H1 (cell line): Measurements from ENCODE around the gene MYH11. TPM values are rescaled to one million over a fixed set of nuclear protein-coding genes. Genes with fewer than 3 reads are reported as not detected.

ENCODE experiments used
- CTCF ChIA-PET: fragments of 300-600 bp; sonication (Branson Sonifier 250); formaldehyde crosslinking; loops from one replicate; lab custom pipeline; 2021; ENCODE audit not compliant: partially characterized antibody; lab: Charles Lee
- POLR2A ChIA-PET: fragments of 300-600 bp; sonication (Branson Sonifier 250); formaldehyde crosslinking; loops from one replicate; lab custom pipeline; 2021; ENCODE audit warnings: inconsistent platforms; ENCODE audit not compliant: partially characterized antibody; lab: Charles Lee
- DNase-seq, 2 experiments: peaks; one replicate each; pipeline versions ENCODE4 v3.0.0 to v3.0.0-alpha.2; 2010 to 2022; ENCODE audit warnings: low spot score in 2 of 2, low read depth in 1 of 2, mixed read lengths in 1 of 2
- FAIRE-seq: peaks from 2 replicates; lab custom pipeline; 2011; peaks lifted over from hg19 to GRCh38; lab: Jason Lieb, UNC
- H2AFZ ChIP-seq: 2 replicates; pipeline ENCODE4 v1.8.1; 2012; ENCODE audit warnings: low read length, inconsistent platforms
- H2AK5ac ChIP-seq: 2 replicates; pipeline ENCODE4 v1.6.1; 2013; ENCODE audit warnings: low read depth, low read length
- H2BK120ac ChIP-seq: replicated peaks from 2 replicates; pipeline ENCODE3; 2013; ENCODE audit warnings: low read depth, low read length, inconsistent platforms
- H2BK12ac ChIP-seq: 2 replicates; pipeline ENCODE4 v1.6.1; 2013; ENCODE audit warnings: low read depth, low read length
- H2BK15ac ChIP-seq: 2 replicates; pipeline ENCODE4 v1.6.1; 2013; ENCODE audit warnings: low read length
- H2BK20ac ChIP-seq: 2 replicates; pipeline ENCODE4 v1.6.1; 2013; ENCODE audit warnings: low read length
- H2BK5ac ChIP-seq: 2 replicates; pipeline ENCODE4 v1.6.1; 2013; ENCODE audit warnings: low read depth, low read length
- H3K14ac ChIP-seq: 2 replicates; pipeline ENCODE4 v1.6.1; 2013; ENCODE audit warnings: inconsistent platforms; ENCODE audit not compliant: insufficient read length
- H3K18ac ChIP-seq: 2 replicates; pipeline ENCODE4 v1.6.1; 2013; ENCODE audit warnings: low read length; ENCODE audit errors: extremely low read depth
- H3K23ac ChIP-seq: 2 replicates; pipeline ENCODE4 v1.6.1; 2013; ENCODE audit warnings: inconsistent platforms; ENCODE audit not compliant: insufficient read length
- H3K23me2 ChIP-seq: 2 replicates; pipeline ENCODE4 v1.6.1; 2013; ENCODE audit warnings: low read depth, low read length
- H3K27ac ChIP-seq: 2 replicates; pipeline ENCODE4 v1.6.1; 2011; ENCODE audit warnings: low read depth, low read length, inconsistent platforms
- H3K27me3 ChIP-seq, 4 experiments: replicated peaks in 1 of 4; 1 replicate in 1 of 4; 2 replicates in 3 of 4; pipeline versions ENCODE4 v1.6.1 to v1.8.1; 2011 to 2013; ENCODE audit warnings: low read length in 3 of 4, mild to moderate bottlenecking in 3 of 4, inconsistent platforms in 2 of 4, mixed read lengths in 2 of 4, moderate library complexity in 1 of 4; ENCODE audit not compliant: control insufficient read depth in 3 of 4, insufficient read depth in 3 of 4; ENCODE audit errors: extremely low read depth in 1 of 4
- H3K36me3 ChIP-seq, 4 experiments: 2 replicates each; pipeline versions ENCODE4 v1.6.1 to v1.8.1; 2011 to 2013; ENCODE audit warnings: mild to moderate bottlenecking in 4 of 4, low read length in 3 of 4, moderate library complexity in 2 of 4, control low read depth in 1 of 4, inconsistent platforms in 1 of 4; ENCODE audit not compliant: insufficient read depth in 4 of 4, control insufficient read depth in 2 of 4
- H3K4ac ChIP-seq: replicated peaks from 2 replicates; pipeline ENCODE3; 2013; ENCODE audit warnings: low read length, low read depth, mixed read lengths, inconsistent platforms; ENCODE audit not compliant: insufficient read length
- H3K4me1 ChIP-seq, 4 experiments: replicated peaks in 1 of 4; 1 replicate in 1 of 4; 2 replicates in 3 of 4; pipeline versions ENCODE4 v1.6.1 to v1.8.1; 2011 to 2013; ENCODE audit warnings: low read length in 3 of 4, inconsistent platforms in 2 of 4, mixed read lengths in 1 of 4; ENCODE audit not compliant: insufficient read depth in 4 of 4, control insufficient read depth in 3 of 4
- H3K4me2 ChIP-seq, 2 experiments: 2 replicates each; pipeline versions ENCODE4 v1.6.1 to v1.8.1; 2011 to 2013; ENCODE audit warnings: low read depth in 2 of 2, low read length in 2 of 2, control low read depth in 1 of 2, inconsistent platforms in 1 of 2, mild to moderate bottlenecking in 1 of 2; ENCODE audit not compliant: insufficient read depth in 1 of 2
- H3K4me3 ChIP-seq, 4 experiments: fragments of 200-600, 300-600 bp in 1 of 4; sonication (generic), shearing (Covaris generic), sonication (Bioruptor Twin) in 1 of 4; 2 replicates each; pipeline versions ENCODE4 v1.5.1 to v1.8.1; 2011 to 2016; ENCODE audit warnings: low read length in 4 of 4, low read depth in 3 of 4, control low read depth in 2 of 4, inconsistent platforms in 2 of 4, mild to moderate bottlenecking in 2 of 4, mixed read lengths in 1 of 4, moderate library complexity in 1 of 4; ENCODE audit not compliant: insufficient read depth in 2 of 4; ENCODE audit errors: extremely low read depth in 1 of 4
- H3K56ac ChIP-seq: replicated peaks from 2 replicates; pipeline ENCODE3; 2013; ENCODE audit warnings: low read depth, mild to moderate bottlenecking, mixed read lengths, low read length, inconsistent platforms; ENCODE audit not compliant: insufficient read length
- H3K79me1 ChIP-seq: 2 replicates; pipeline ENCODE4 v1.6.1; 2013; ENCODE audit warnings: low read depth, low read length, control low read depth
- H3K79me2 ChIP-seq, 2 experiments: 2 replicates each; pipeline versions ENCODE4 v1.6.1 to v1.8.1; 2012 to 2013; ENCODE audit warnings: low read length in 2 of 2, mild to moderate bottlenecking in 2 of 2, inconsistent platforms in 1 of 2; ENCODE audit not compliant: insufficient read depth in 2 of 2, control insufficient read depth in 1 of 2
- H3K9ac ChIP-seq, 4 experiments: replicated peaks in 1 of 4; 1 replicate in 1 of 4; 2 replicates in 3 of 4; pipeline versions ENCODE4 v1.6.1 to v1.8.1; 2011 to 2013; ENCODE audit warnings: low read depth in 3 of 4, low read length in 3 of 4, control low read depth in 2 of 4, mild to moderate bottlenecking in 2 of 4, moderate library complexity in 2 of 4, inconsistent platforms in 1 of 4; ENCODE audit errors: extremely low read depth in 1 of 4
- H3K9me3 ChIP-seq, 2 experiments: 2 replicates each; pipeline versions ENCODE4 v1.6.1 to v1.8.1; 2012 to 2013; ENCODE audit warnings: mild to moderate bottlenecking in 2 of 2, moderate library complexity in 2 of 2, control low read depth in 1 of 2, inconsistent platforms in 1 of 2, low read depth in 1 of 2, low read length in 1 of 2, mixed read lengths in 1 of 2; ENCODE audit not compliant: insufficient read depth in 2 of 2
- H4K20me1 ChIP-seq, 2 experiments: replicated peaks in 1 of 2; 2 replicates each; pipeline versions ENCODE3 to v1.8.1; 2011 to 2013; ENCODE audit warnings: inconsistent platforms in 2 of 2, low read length in 2 of 2, mild to moderate bottlenecking in 1 of 2; ENCODE audit not compliant: insufficient read depth in 2 of 2, control insufficient read depth in 1 of 2
- H4K5ac ChIP-seq: 2 replicates; pipeline ENCODE4 v1.6.1; 2013; ENCODE audit warnings: low read length, low read depth, mixed read lengths, inconsistent platforms; ENCODE audit not compliant: insufficient read length
- H4K8ac ChIP-seq: 2 replicates; pipeline ENCODE4 v1.8.0; 2013; ENCODE audit warnings: mild to moderate bottlenecking, moderate library complexity, low read length, inconsistent platforms; ENCODE audit not compliant: insufficient read depth; ENCODE audit errors: extremely low read depth
- H4K91ac ChIP-seq: replicated peaks from 2 replicates; pipeline ENCODE3; 2013; ENCODE audit warnings: low read length, mixed read lengths, inconsistent platforms; ENCODE audit not compliant: insufficient read length
- CTCF ChIP-seq, 3 experiments: IDR thresholded peaks; 1 replicate in 2 of 3; 2 replicates in 1 of 3; pipeline versions ENCODE4 v1.5.1 to v1.6.1; 2011; ENCODE audit warnings: low read length in 3 of 3, mild to moderate bottlenecking in 3 of 3, inconsistent platforms in 2 of 3, low read depth in 1 of 3, moderate library complexity in 1 of 3; ENCODE audit not compliant: insufficient read depth in 1 of 3; ENCODE audit errors: control extremely low read depth in 1 of 3
- FOSL1 ChIP-seq: IDR thresholded peaks from 2 replicates; pipeline ENCODE4 v1.6.1; 2011; ENCODE audit warnings: mild to moderate bottlenecking, low read depth, low read length, moderate library complexity; ENCODE audit not compliant: insufficient read depth
- KDM4A ChIP-seq: IDR thresholded peaks from one replicate; pipeline ENCODE4 v1.7.1; 2012; ENCODE audit warnings: low read depth, mild to moderate bottlenecking, moderate library complexity, low read length, inconsistent platforms; ENCODE audit not compliant: severe bottlenecking
- RAD21 ChIP-seq, 2 experiments: IDR thresholded peaks in 1 of 2; conservative IDR thresholded peaks in 1 of 2; 2 replicates each; pipeline ENCODE4 v1.6.1; 2011; ENCODE audit warnings: low read depth in 2 of 2, low read length in 2 of 2, improper control_type of control experiment in 1 of 2, inconsistent platforms in 1 of 2, mild to moderate bottlenecking in 1 of 2, moderate library complexity in 1 of 2
- SRF ChIP-seq: IDR thresholded peaks from 2 replicates; pipeline ENCODE4 v1.6.1; 2011; ENCODE audit warnings: mild to moderate bottlenecking, low read depth, low read length, moderate library complexity
- SUZ12 ChIP-seq: fragments of 200-600 bp; sonication (generic); IDR thresholded peaks from 2 replicates; pipeline ENCODE4 v1.6.1; 2012; ENCODE audit warnings: mild to moderate bottlenecking, inconsistent platforms, low read length, moderate library complexity, mixed read lengths
- WGBS, 2 experiments: shearing (Covaris generic) in 1 of 2; methylation state at CpG; one replicate each; pipeline versions ENCODE4 v1.1.6 to v1.1.7; 2013 to 2015; ENCODE audit warnings: low lambda C conversion rate in 2 of 2, mixed read lengths in 2 of 2, inconsistent platforms in 1 of 2, low coverage in 1 of 2, missing lambda C conversion rate in 1 of 2; ENCODE audit not compliant: insufficient replicate concordance in 2 of 2, insufficient coverage in 1 of 2, insufficient read length in 1 of 2; ENCODE audit errors: extremely low coverage in 1 of 2, missing lambda C conversion rate in 1 of 2; 5-methylcytosine and 5-hydroxymethylcytosine counted together
- polyA plus RNA-seq, 7 experiments: library from polyadenylated mRNA; depleted of rRNA in 3 of 7; stranded (reverse) in 5 of 7; unstranded in 2 of 7; fragments of >200 nt in 5 of 7; fragments of 200-250 nt in 2 of 7; gene quantifications; 1 replicate in 5 of 7; 2 replicates in 1 of 7; 4 replicates in 1 of 7; pipeline versions ENCODE4 v1.2.1 to v1.2.3, GENCODE V29; 2011 to 2013; ENCODE audit warnings: missing spikeins in 2 of 7, mixed read lengths in 2 of 7
- total RNA-seq: library from RNA; stranded (reverse); fragmentation: NEBNext Ultra II Directional; extraction: Animal tissue kit (Norgen Biotek cat#: 25700); gene quantifications from 2 replicates; pipeline ENCODE4 v1.2.1, GENCODE V29; 2021

The MYH11 gene
- total and polyA plus RNA-seq, 2 of the 8 experiments (the other 6 are each of a cell fraction or from before 2014, with no cell fraction given): 0.11 to 0.78 TPM

- no peak overlapping the region for H2BK20ac ChIP-seq
- H2BK120ac ChIP-seq: no peak overlapping the region
- no peaks in the 10 kb centered on the region for H3K27me3 ChIP-seq
- peak overlapping the region; percentile 55; the same call in 1 of the 2 replicates for H2BK12ac ChIP-seq
- H4K8ac ChIP-seq: no peak overlapping the region
- H4K5ac ChIP-seq: no peak overlapping the region
- H2BK5ac ChIP-seq: no peak overlapping the region
- H4K20me1 ChIP-seq: peaks cover 0 to 7% of the 10 kb centered on the region in 2 experiments
- no peak overlapping the region for H3K56ac ChIP-seq
- FAIRE-seq: peak; percentile 77
- H3K9me3 ChIP-seq: no peaks in the 10 kb centered on the region
- H2AFZ ChIP-seq: no peak overlapping the region
- no peak overlapping the region for H4K91ac ChIP-seq
- no peak overlapping the region for H3K4me3 ChIP-seq
- H3K18ac ChIP-seq: no peak overlapping the region
- H3K79me2 ChIP-seq: no peaks in the 10 kb centered on the region
- ChIA-PET POLR2A (interaction anchor here (0.7 to 1.6 kb wide), 7 partner anchors 10 to 150 kb away, joined by 3 to 11 read pairs (median 3); partner anchors contain the start of gene CEP20), CTCF (interaction anchor here (0.6 to 4.2 kb wide), 42 partner anchors 9 to 311 kb away, joined by 3 to 23 read pairs (median 4); partner anchors contain the start of gene CEP20)
- no peak overlapping the region for H3K23ac ChIP-seq
- H3K14ac ChIP-seq: no peak overlapping the region
- no peaks in the 10 kb centered on the region for H3K79me1 ChIP-seq
- H3K36me3 ChIP-seq: peaks cover 0 to 34% (median 6%) of the 10 kb centered on the region in 4 experiments; a peak in 5 of 8 replicates
- peak in 1 of 2 experiments; percentile 59 for DNase-seq
- H3K9ac ChIP-seq: no peak overlapping the region
- WGBS, 2 experiments: 74% methylated on average over 7 of the region's 7 CpGs; no CpG with 5 or more reads in 1 of the 2 experiments
- no peak overlapping the region for H2AK5ac ChIP-seq
- TF ChIP-seq SRF (no peak), CTCF (IDR thresholded peaks at IDR 0.05; ENCODE audit: control extremely low read depth in 1 of 3, insufficient read depth in 1 of 3, low read depth in 1 of 3, low read length in 3 of 3) (peak; percentile 75 to 85 (median 80)), FOSL1 (no peak), SUZ12 (no peak), RAD21 (IDR thresholded peaks at IDR 0.05 in 1 of 2, conservative IDR thresholded peaks at IDR 0.05 in 1 of 2; ENCODE audit: low read depth in 2 of 2, low read length in 2 of 2) (peak; percentile 78 to 82), KDM4A (no peak)
- H3K27ac ChIP-seq: no peak overlapping the region
- H2BK15ac ChIP-seq: no peak overlapping the region
- no peak overlapping the region for H3K4me2 ChIP-seq
- no peaks in the 10 kb centered on the region for H3K4me1 ChIP-seq
- H3K4ac ChIP-seq: no peak overlapping the region
- no peaks in the 10 kb centered on the region for H3K23me2 ChIP-seq
Observed at GRCh38 chr16:15874745-15875314, 18.0 kb upstream of the MYH11 start.
